ENCODE data around the gene PHLDB2. TPM values are rescaled to one million over a fixed set of nuclear protein-coding genes. Genes with fewer than 3 reads are reported as not detected.

The PHLDB2 gene
- total and polyA plus RNA-seq, 10 of the 15 experiments (the other 5 are each of a cell fraction or from before 2014, with no cell fraction given), result 0.03 to 0.67 (median 0.40) TPM

- CTCF ChIA-PET, result interaction anchor here (1.1 to 2.3 kb wide), 4 partner anchors 10 to 129 kb away, joined by 4 to 6 read pairs (median 4); partner anchors contain the start of gene ABHD10
- peaks cover 0 to 3% of the 10 kb centered on the region in 2 experiments; a peak in 1 of 4 replicates for H3K27me3 ChIP-seq (replicated peaks in 1 of 2; ENCODE audit: control insufficient read depth in 2 of 2, insufficient read depth in 2 of 2, low read length in 1 of 2)
- no TSS peak for BruUV-seq (replicated peaks)
These were observed 25.4 kb downstream of the PHLDB2 start for GRCh38 chr3:111884411-111885018.

GRCh38 chr3:111885578-111885977 lies 26.5 kb downstream of the PHLDB2 start:
- H3K36me3 ChIP-seq (ENCODE audit: control insufficient read depth in 2 of 2, insufficient read depth in 2 of 2, low read length in 1 of 2), result no peaks in the 10 kb centered on the region
- no peaks in the 10 kb centered on the region for H3K79me2 ChIP-seq (ENCODE audit: control insufficient read depth, insufficient read depth, low read length)
- no peak overlapping the region for H3K27ac ChIP-seq (ENCODE audit: control insufficient read depth, insufficient read depth)
- POLR2A ChIA-PET, result no interaction called here
- DNase-seq (ENCODE audit: low read depth, low spot score) (no peak), FAIRE-seq (no peak), ATAC-seq (no peak)
- SMC1A ChIA-PET (ENCODE audit: uncharacterized antibody, unreplicated experiment), result interaction anchor here (1.3 to 1.5 kb wide), 2 partner anchors 18 to 167 kb away, joined by 3 to 5 read pairs; no protein-coding TSS in a partner anchor
- intact Hi-C loops (cut with micrococcal nuclease; ENCODE audit: unreplicated experiment) (loop anchor here (5.0 kb wide), 1 partner anchor 347 kb away; no protein-coding TSS in a partner anchor), in situ Hi-C loops (cut with MboI) (no loop called here)
- no TSS peak for BruUV-seq (replicated peaks)
- no peak overlapping the region for H3K4me2 ChIP-seq (ENCODE audit: control insufficient read depth, insufficient read depth)
- no peaks in the 10 kb centered on the region; the same call in 2 of the 3 replicates for H3K9me3 ChIP-seq (replicated peaks; ENCODE audit: control insufficient read depth, insufficient read depth, low read length)
- WGBS (ENCODE audit: insufficient coverage, insufficient replicate concordance, low lambda C conversion rate, missing lambda C conversion rate), result 50% methylated on average over 2 of the region's 2 CpGs
- no peak overlapping the region for H3K4me3 ChIP-seq
- H3K9ac ChIP-seq (ENCODE audit: control insufficient read depth, insufficient read depth, low read length), result no peak overlapping the region
- CTCF ChIA-PET, result interaction anchor here (0.9 to 2.3 kb wide), 2 partner anchors 9 to 168 kb away, joined by 3 to 6 read pairs; no protein-coding TSS in a partner anchor
- RAD21 ChIA-PET (ENCODE audit: unreplicated experiment), result interaction anchor here (1.8 kb wide), 1 partner anchor 14 kb away, joined by 4 read pairs; no protein-coding TSS in a partner anchor
- H3K27me3 ChIP-seq (replicated peaks in 1 of 2; ENCODE audit: control insufficient read depth in 2 of 2, insufficient read depth in 2 of 2, low read length in 1 of 2), result peaks cover 0 to 3% of the 10 kb centered on the region in 2 experiments; a peak in 1 of 4 replicates
- peaks cover 4% of the 10 kb centered on the region; the same call in 1 of the 2 replicates for H3K4me1 ChIP-seq (ENCODE audit: control insufficient read depth, insufficient read depth, low read length)
- no peak overlapping the region for H2AFZ ChIP-seq (ENCODE audit: control insufficient read depth, low read depth, low read length)
- no peaks in the 10 kb centered on the region for H4K20me1 ChIP-seq (ENCODE audit: control insufficient read depth, insufficient read depth)
- no peak for TF ChIP-seq ATF3 (IDR thresholded peaks at IDR 0.05; ENCODE audit: borderline replicate concordance, extremely low read depth, low read depth, low read length)
- no peak for TF ChIP-seq MLLT1 (IDR thresholded peaks at IDR 0.05)
- no peak for TF ChIP-seq CEBPZ (IDR thresholded peaks at IDR 0.05; ENCODE audit: low read depth, low read length)
- TF ChIP-seq SUZ12 (IDR thresholded peaks at IDR 0.05; ENCODE audit: unreplicated experiment), result no peak
- TF ChIP-seq EP300 (IDR thresholded peaks at IDR 0.05; ENCODE audit: borderline replicate concordance in 1 of 2, control insufficient read depth in 1 of 2, low read depth in 2 of 2, low read length in 2 of 2), result no peak
- no peak for TF ChIP-seq RCOR1 (conservative IDR thresholded peaks at IDR 0.05; ENCODE audit: low read depth, low read length)
- no peak for TF ChIP-seq CHD4 (IDR thresholded peaks at IDR 0.05)

More at GRCh38 chr3:111884411-111885018, 25.4 kb downstream of the PHLDB2 start:
- no peak overlapping the region for H3K4me2 ChIP-seq (ENCODE audit: control insufficient read depth, insufficient read depth)
- no peaks in the 10 kb centered on the region for H3K79me2 ChIP-seq (ENCODE audit: control insufficient read depth, insufficient read depth, low read length)
- DNase-seq (ENCODE audit: low read depth, low spot score) (no peak), ATAC-seq (no peak), FAIRE-seq (no peak)
- H3K4me1 ChIP-seq (ENCODE audit: control insufficient read depth, insufficient read depth, low read length), result peaks cover 4% of the 10 kb centered on the region; the same call in 1 of the 2 replicates
- ChIA-PET SMC1A (ENCODE audit: uncharacterized antibody, unreplicated experiment) (interaction anchor here (0.7 to 4.5 kb wide), 7 partner anchors 11 to 166 kb away, joined by 3 to 19 read pairs (median 3); no protein-coding TSS in a partner anchor), POLR2A (interaction anchor here (1.3 kb wide), 1 partner anchor 18 kb away, joined by 3 read pairs; no protein-coding TSS in a partner anchor), RAD21 (ENCODE audit: unreplicated experiment) (interaction anchor here (1.1 to 1.8 kb wide), 2 partner anchors 15 to 21 kb away, joined by 3 to 4 read pairs; no protein-coding TSS in a partner anchor)
- no peaks in the 10 kb centered on the region for H3K36me3 ChIP-seq (ENCODE audit: control insufficient read depth in 2 of 2, insufficient read depth in 2 of 2, low read length in 1 of 2)
- no peaks in the 10 kb centered on the region; the same call in 2 of the 3 replicates for H3K9me3 ChIP-seq (replicated peaks; ENCODE audit: control insufficient read depth, insufficient read depth, low read length)
- in situ Hi-C loops (cut with MboI) (no loop called here), intact Hi-C loops (cut with micrococcal nuclease; ENCODE audit: unreplicated experiment) (loop anchor here (5.0 kb wide), 1 partner anchor 348 kb away; no protein-coding TSS in a partner anchor)
- no peak for TF ChIP-seq ETV6 (conservative IDR thresholded peaks at IDR 0.05 in 1 of 2, IDR thresholded peaks at IDR 0.05 in 1 of 2; ENCODE audit: borderline replicate concordance in 1 of 2, low read depth in 1 of 2)
- TF ChIP-seq NFIC (IDR thresholded peaks at IDR 0.05; ENCODE audit: low read depth, low read length), result no peak
- TF ChIP-seq SREBF1 (IDR thresholded peaks at IDR 0.05; ENCODE audit: low read length), result no peak
- no peak for TF ChIP-seq CBX5 (IDR thresholded peaks at IDR 0.05; ENCODE audit: low read depth)
- H4K20me1 ChIP-seq (ENCODE audit: control insufficient read depth, insufficient read depth), result no peaks in the 10 kb centered on the region
- no peak overlapping the region for H3K27ac ChIP-seq (ENCODE audit: control insufficient read depth, insufficient read depth)
- H2AFZ ChIP-seq (ENCODE audit: control insufficient read depth, low read depth, low read length), result no peak overlapping the region
- no peak overlapping the region for H3K9ac ChIP-seq (ENCODE audit: control insufficient read depth, insufficient read depth, low read length)
- H3K4me3 ChIP-seq, result no peak overlapping the region
- WGBS (ENCODE audit: insufficient coverage, insufficient replicate concordance, low lambda C conversion rate, missing lambda C conversion rate), result 74% methylated on average over 11 of the region's 11 CpGs
